ENCODE data around the gene PI4KA.

PI4KA gene

DNA sequence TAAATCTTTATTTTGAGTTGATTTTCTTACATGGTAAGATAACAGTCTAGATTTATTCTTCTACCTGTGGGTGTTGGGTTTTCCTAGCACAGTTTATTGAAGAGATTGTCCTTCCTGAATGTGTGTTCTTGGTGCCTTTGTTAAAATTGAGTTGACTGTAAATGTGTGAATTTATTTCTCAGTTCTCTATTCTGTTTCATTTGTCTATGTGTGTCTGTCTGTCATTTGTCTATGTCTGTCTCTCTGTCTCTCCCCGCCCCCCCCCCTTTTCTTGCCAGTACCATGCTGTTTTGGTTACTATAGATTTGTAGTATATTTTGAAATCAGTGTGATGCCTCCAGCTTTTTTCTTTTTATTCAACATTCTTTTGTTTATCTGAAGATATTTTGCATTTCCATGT is 199.4 kb downstream of the PI4KA start:
- no peak for DNase-seq

DNA sequence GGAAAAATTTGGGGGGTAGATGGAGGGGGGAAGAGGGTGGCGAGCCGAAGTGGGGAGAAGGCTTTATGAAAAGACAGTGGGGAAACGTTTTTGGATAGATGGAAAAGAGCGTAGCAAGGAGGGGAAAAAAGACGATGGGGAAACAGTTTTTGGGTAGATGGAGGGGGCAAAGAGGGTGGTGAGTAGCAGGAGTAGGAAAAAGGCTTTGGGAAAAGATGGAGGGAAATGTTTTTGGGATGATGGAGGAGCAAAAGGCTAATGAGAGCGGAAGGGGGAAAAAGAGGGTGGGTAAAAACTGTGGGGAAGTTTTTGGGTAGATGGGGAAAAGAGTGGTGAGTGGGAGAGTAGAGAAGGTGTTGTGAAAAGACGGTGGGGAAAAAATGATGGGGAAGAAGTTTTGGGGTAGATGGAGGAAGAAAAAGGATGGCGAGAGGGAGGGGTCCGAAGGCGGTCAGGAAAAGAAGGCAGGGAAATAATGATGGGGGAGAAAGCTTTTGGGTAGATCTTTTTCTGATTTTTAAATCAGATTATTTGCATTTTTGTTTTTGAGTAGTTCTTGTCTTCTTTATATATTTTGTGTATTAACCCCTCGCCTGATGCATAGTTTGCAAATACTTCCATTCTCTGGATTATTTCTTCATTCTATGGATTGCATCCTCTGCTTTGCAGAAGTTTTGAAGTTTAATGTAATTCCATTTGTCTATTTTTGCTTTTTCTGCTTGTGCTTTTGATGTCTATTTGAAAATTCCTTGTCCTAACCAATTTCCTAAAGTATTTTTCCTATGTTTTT is 200.0 kb downstream of the PI4KA start:
- DNase-seq, result no peak

DNA sequence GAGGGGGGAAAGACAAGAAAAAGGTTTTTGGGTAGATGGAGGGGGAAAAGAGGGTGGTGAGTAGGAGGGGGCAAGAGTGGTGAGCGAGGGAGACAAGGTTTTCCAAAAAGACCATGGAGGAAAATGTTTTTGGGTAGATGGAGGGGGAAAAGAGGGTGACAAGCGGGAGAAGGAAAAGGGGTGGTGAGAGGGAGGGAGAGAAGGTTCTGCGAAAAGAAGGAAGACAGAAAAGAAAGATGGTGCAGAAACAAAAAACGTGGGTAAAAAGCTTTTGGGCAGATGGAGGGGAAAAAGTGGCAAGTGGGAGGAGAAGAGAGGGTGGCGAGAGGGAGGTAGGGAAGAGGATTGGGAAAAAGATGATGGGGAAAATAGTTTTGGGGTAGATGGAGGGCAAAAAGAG is 200.6 kb downstream of the PI4KA start:
- no peak for DNase-seq
